H9 (cell line): ENCODE data around the gene PTCD1. TPM values are rescaled to one million over a fixed set of nuclear protein-coding genes. Genes with fewer than 3 reads are reported as not detected.
A peak's percentile ranks its signal among the peaks of the same experiment; 100 is the strongest.

Experiments
- DNase-seq: peaks from one replicate; pipeline ENCODE4 v3.0.0-alpha.2; 2017
- H2AFZ ChIP-seq: one replicate; pipeline ENCODE4 v1.6.1; 2013; ENCODE audit warnings: mild to moderate bottlenecking, low read length, control low read depth, moderate library complexity
- H2AK5ac ChIP-seq: 2 replicates; pipeline ENCODE4 v1.6.1; 2013; ENCODE audit warnings: low read length, control low read depth, mixed read lengths; ENCODE audit not compliant: insufficient read length
- H2BK120ac ChIP-seq: one replicate; pipeline ENCODE4 v1.6.1; 2013; ENCODE audit warnings: low read depth, mild to moderate bottlenecking, low read length, control low read depth, inconsistent platforms; ENCODE audit not compliant: poor library complexity, severe bottlenecking
- H2BK12ac ChIP-seq: 2 replicates; pipeline ENCODE4 v1.6.1; 2013; ENCODE audit warnings: low read length, control low read depth, mixed read lengths, low read depth; ENCODE audit not compliant: insufficient read length
- H2BK15ac ChIP-seq: 2 replicates; pipeline ENCODE4 v1.6.1; 2013; ENCODE audit warnings: low read depth, low read length, control low read depth
- H2BK20ac ChIP-seq: one replicate; pipeline ENCODE4 v1.6.1; 2013; ENCODE audit warnings: low read depth, mild to moderate bottlenecking, low read length, control low read depth, inconsistent platforms; ENCODE audit not compliant: poor library complexity, severe bottlenecking
- H2BK5ac ChIP-seq: 2 replicates; pipeline ENCODE4 v1.6.1; 2013; ENCODE audit warnings: low read length, control low read depth, mixed read lengths; ENCODE audit not compliant: insufficient read length
- H3K14ac ChIP-seq: 2 replicates; pipeline ENCODE4 v1.6.1; 2013; ENCODE audit warnings: low read length, control low read depth; ENCODE audit not compliant: insufficient read depth
- H3K18ac ChIP-seq: 2 replicates; pipeline ENCODE4 v1.6.1; 2013; ENCODE audit warnings: low read depth, mild to moderate bottlenecking, mixed read lengths, low read length, control low read depth; ENCODE audit not compliant: insufficient read length
- H3K23ac ChIP-seq: 2 replicates; pipeline ENCODE4 v1.6.1; 2013; ENCODE audit warnings: low read length, control low read depth, mixed read lengths, low read depth; ENCODE audit not compliant: insufficient read length
- H3K23me2 ChIP-seq: 2 replicates; pipeline ENCODE4 v1.6.1; 2013; ENCODE audit warnings: low read depth, mild to moderate bottlenecking, mixed read lengths, low read length, control low read depth; ENCODE audit not compliant: insufficient read length, poor library complexity, severe bottlenecking
- H3K27ac ChIP-seq: 2 replicates; pipeline ENCODE4 v1.5.1; 2013; ENCODE audit warnings: low read length, control low read depth, mixed read lengths, low read depth; ENCODE audit not compliant: insufficient read length
- H3K27me3 ChIP-seq: 2 replicates; pipeline ENCODE4 v1.6.1; 2013; ENCODE audit warnings: low read length, control low read depth, inconsistent platforms; ENCODE audit not compliant: insufficient read depth
- H3K4ac ChIP-seq: 2 replicates; pipeline ENCODE4 v1.6.1; 2013; ENCODE audit warnings: low read depth, mild to moderate bottlenecking, control low read depth, inconsistent platforms, low read length, moderate library complexity
- H3K4me1 ChIP-seq: 2 replicates; pipeline ENCODE4 v1.6.1; 2013; ENCODE audit warnings: low read length, control low read depth, inconsistent platforms; ENCODE audit not compliant: insufficient read depth
- H3K4me2 ChIP-seq: 2 replicates; pipeline ENCODE4 v1.6.1; 2013; ENCODE audit warnings: low read length, control low read depth, mixed read lengths; ENCODE audit not compliant: insufficient read length, insufficient read depth
- H3K56ac ChIP-seq: 2 replicates; pipeline ENCODE4 v1.6.1; 2013; ENCODE audit warnings: low read depth, mild to moderate bottlenecking, mixed read lengths, low read length, control low read depth; ENCODE audit not compliant: insufficient read length
- H3K79me1 ChIP-seq: 2 replicates; pipeline ENCODE4 v1.6.1; 2013; ENCODE audit warnings: low read depth, mild to moderate bottlenecking, moderate library complexity, low read length, control low read depth, inconsistent platforms; ENCODE audit not compliant: insufficient read depth, poor library complexity, severe bottlenecking
- H3K79me2 ChIP-seq: 2 replicates; pipeline ENCODE4 v1.6.1; 2013; ENCODE audit warnings: low read length, control low read depth, inconsistent platforms; ENCODE audit not compliant: insufficient read depth
- H3K9ac ChIP-seq: 2 replicates; pipeline ENCODE4 v1.6.1; 2013; ENCODE audit warnings: low read length, control low read depth, mixed read lengths; ENCODE audit not compliant: insufficient read length; ENCODE audit errors: extremely low read depth
- H3K9me3 ChIP-seq: one replicate; pipeline ENCODE4 v1.6.1; 2013; ENCODE audit warnings: low read depth, low read length, inconsistent platforms; ENCODE audit not compliant: control insufficient read depth
- H3T11ph ChIP-seq: one replicate; pipeline ENCODE4 v1.6.1; 2013; ENCODE audit warnings: mild to moderate bottlenecking, low read length, control low read depth, inconsistent platforms
- H4K20me1 ChIP-seq: one replicate; pipeline ENCODE4 v1.6.1; 2013; ENCODE audit not compliant: control insufficient read depth, insufficient read length, insufficient read depth
- H4K5ac ChIP-seq: 2 replicates; pipeline ENCODE4 v1.6.1; 2013; ENCODE audit warnings: low read depth, mild to moderate bottlenecking, mixed read lengths, low read length, control low read depth; ENCODE audit not compliant: insufficient read length
- H4K8ac ChIP-seq: replicated peaks from 2 replicates; pipeline ENCODE4 v1.6.1; 2013; ENCODE audit warnings: low read length, control low read depth, mixed read lengths, low read depth; ENCODE audit not compliant: insufficient read length
- H4K91ac ChIP-seq: 2 replicates; pipeline ENCODE4 v1.6.1; 2013; ENCODE audit warnings: low read depth, mild to moderate bottlenecking, moderate library complexity, mixed read lengths, low read length, control low read depth; ENCODE audit not compliant: insufficient read length
- H3K27ac Mint-ChIP-seq, 3 experiments: 2 replicates in 2 of 3; 3 replicates in 1 of 3; pipeline ENCODE4 v1.8.0; 2020 to 2021; ENCODE audit warnings: mixed read lengths in 3 of 3, mild to moderate bottlenecking in 1 of 3, moderate library complexity in 1 of 3
- H3K27me3 Mint-ChIP-seq: 2 replicates; pipeline ENCODE4 v1.8.0; 2021; ENCODE audit warnings: low read depth, mild to moderate bottlenecking, moderate library complexity, mixed read lengths
- H3K36me3 Mint-ChIP-seq, 3 experiments: 2 replicates in 2 of 3; 3 replicates in 1 of 3; pipeline ENCODE4 v1.8.0; 2020 to 2021; ENCODE audit warnings: low read depth in 3 of 3, mixed read lengths in 3 of 3; ENCODE audit not compliant: insufficient read depth in 1 of 3
- H3K4me1 Mint-ChIP-seq, 2 experiments: 2 replicates each; pipeline ENCODE4 v1.8.0; 2020; ENCODE audit warnings: mixed read lengths in 2 of 2
- H3K4me3 Mint-ChIP-seq, 2 experiments: 2 replicates in 1 of 2; 3 replicates in 1 of 2; pipeline ENCODE4 v1.8.0; 2020 to 2021; ENCODE audit warnings: mild to moderate bottlenecking in 2 of 2, mixed read lengths in 2 of 2, moderate library complexity in 1 of 2
- H3K9me3 Mint-ChIP-seq, 2 experiments: 2 replicates in 1 of 2; 3 replicates in 1 of 2; pipeline ENCODE4 v1.8.0; 2020; ENCODE audit warnings: mild to moderate bottlenecking in 2 of 2, mixed read lengths in 2 of 2, moderate library complexity in 1 of 2
- CTCF ChIP-seq: fragments of 200-600 bp; sonication (generic); conservative IDR thresholded peaks from 3 replicates; pipeline ENCODE4 v1.8.0; 2021; ENCODE audit warnings: antibody characterized with exemption, mild to moderate bottlenecking
- WGBS: extraction: QIAGEN DNeasy Blood & Tissue Kit; methylation state at CpG from one replicate; pipeline ENCODE4 v1.1.7; 2013; ENCODE audit warnings: missing lambda C conversion rate, low lambda C conversion rate, mixed read lengths; ENCODE audit not compliant: insufficient read length; ENCODE audit errors: extremely low coverage; 5-methylcytosine and 5-hydroxymethylcytosine counted together
- total RNA-seq: library from RNA; stranded (reverse); gene quantifications from 2 replicates; pipeline ENCODE4 v1.2.1, GENCODE V29; 2021

PTCD1 gene
- total RNA-seq, 1 experiment from 2014 or later: 12.8 TPM

DNA sequence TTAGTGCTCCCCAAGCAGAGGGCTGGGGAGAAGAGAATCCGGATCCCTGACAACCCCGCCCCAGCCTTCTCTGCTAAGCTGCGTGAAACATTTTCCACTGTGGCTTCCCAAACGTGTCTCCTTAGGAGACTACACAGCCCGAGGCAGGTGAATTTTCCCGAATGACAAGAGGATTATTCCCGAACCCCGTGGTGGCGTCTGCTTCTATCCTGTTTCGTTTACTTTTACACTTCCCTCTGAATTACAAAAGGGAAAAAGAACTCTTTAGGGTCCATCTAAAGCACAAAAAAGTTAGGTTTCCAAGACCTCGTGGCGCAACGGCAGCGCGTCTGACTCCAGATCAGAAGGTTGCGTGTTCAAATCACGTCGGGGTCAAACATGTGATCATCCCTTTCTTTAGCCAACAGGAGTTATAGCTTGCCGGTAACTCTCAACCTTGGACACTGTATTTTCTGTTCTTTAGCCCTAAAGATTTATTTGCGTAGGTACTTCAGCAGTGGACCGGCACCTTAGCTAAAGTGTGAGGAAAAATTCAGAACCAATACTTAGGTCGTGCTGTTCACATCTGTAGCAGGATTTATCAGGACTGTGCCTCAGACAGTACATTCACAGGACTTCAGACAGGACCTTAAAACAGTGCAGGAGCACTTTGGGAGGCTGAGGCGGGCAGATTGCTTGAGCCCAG lies 30.9 kb upstream of the PTCD1 start:
- Histone ChIP-seq H3K18ac (no peak overlapping the region), H3K27me3 (no peaks in the 10 kb centered on the region), H4K20me1 (no peaks in the 10 kb centered on the region), H2BK20ac (no peak overlapping the region), H2BK12ac (no peak overlapping the region), H3K79me1 (peaks cover 4% of the 10 kb centered on the region), H3K4ac (no peak overlapping the region), H3K14ac (no peak overlapping the region), H3K79me2 (peaks cover 21% of the 10 kb centered on the region; the same call in 1 of the 2 replicates), H3T11ph (no peak overlapping the region), H2AK5ac (no peak overlapping the region), H3K27ac (no peak overlapping the region), H3K4me2 (peak overlapping the region; percentile 35), H4K5ac (no peak overlapping the region), H3K9ac (peak overlapping the region; percentile 13), H3K9me3 (no peaks in the 10 kb centered on the region), H4K91ac (no peak overlapping the region), H2BK120ac (no peak overlapping the region), H3K56ac (no peak overlapping the region), H2BK15ac (no peak overlapping the region), H2AFZ (no peak overlapping the region), H2BK5ac (no peak overlapping the region), H3K23ac (no peak overlapping the region), H3K23me2 (peaks cover 11% of the 10 kb centered on the region), H3K4me1 (no peaks in the 10 kb centered on the region; the same call in 1 of the 2 replicates), H4K8ac (no peak overlapping the region)
- Mint-ChIP-seq H3K9me3 (peaks cover 0 to 2% of the 10 kb centered on the region in 2 experiments; a peak in 1 of 5 replicates), H3K4me1 (peaks cover 12 to 30% of the 10 kb centered on the region in 2 experiments), H3K27ac (peak overlapping the region; percentile 79 to 89 (median 88); a peak in 6 of 7 replicates), H3K36me3 (peaks cover 0 to 9% (median 3%) of the 10 kb centered on the region in 3 experiments; a peak in 5 of 7 replicates), H3K4me3 (peak overlapping the region; percentile 49 to 67), H3K27me3 (peaks cover 2% of the 10 kb centered on the region)
- no CpG with 5 or more reads among the region's 23 CpGs for WGBS
- DNase-seq: no peak
- no peak for TF ChIP-seq CTCF
